G401.6 (cell line): ENCODE data around the gene SCAMP2.
A peak's percentile ranks its signal among the peaks of the same experiment; 100 is the strongest.

ENCODE experiments used
- FAIRE-seq: peaks from 2 replicates; lab custom pipeline; 2012; peaks lifted over from hg19 to GRCh38; lab: Jason Lieb, UNC

SCAMP2 gene

DNA sequence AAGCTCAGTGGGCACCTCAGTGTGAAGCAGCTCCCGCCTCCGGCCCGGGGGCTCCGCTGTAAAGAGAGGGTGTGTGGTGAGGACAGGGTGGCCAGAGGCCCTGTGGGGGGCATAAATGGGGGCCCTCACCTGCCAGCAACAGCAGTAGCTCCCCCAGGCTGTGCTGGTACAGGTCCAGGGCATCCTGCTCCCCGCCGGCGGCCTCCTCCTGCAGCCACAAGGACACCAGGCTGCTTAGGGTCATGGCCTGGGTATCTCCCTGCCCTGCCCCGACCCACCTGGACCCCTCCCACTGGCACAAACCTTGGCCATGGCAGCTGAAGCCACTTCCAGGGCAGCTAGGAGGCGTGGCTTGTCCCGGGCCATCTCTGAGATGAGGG is 35.0 kb downstream of the SCAMP2 start:
- no peak for FAIRE-seq

DNA sequence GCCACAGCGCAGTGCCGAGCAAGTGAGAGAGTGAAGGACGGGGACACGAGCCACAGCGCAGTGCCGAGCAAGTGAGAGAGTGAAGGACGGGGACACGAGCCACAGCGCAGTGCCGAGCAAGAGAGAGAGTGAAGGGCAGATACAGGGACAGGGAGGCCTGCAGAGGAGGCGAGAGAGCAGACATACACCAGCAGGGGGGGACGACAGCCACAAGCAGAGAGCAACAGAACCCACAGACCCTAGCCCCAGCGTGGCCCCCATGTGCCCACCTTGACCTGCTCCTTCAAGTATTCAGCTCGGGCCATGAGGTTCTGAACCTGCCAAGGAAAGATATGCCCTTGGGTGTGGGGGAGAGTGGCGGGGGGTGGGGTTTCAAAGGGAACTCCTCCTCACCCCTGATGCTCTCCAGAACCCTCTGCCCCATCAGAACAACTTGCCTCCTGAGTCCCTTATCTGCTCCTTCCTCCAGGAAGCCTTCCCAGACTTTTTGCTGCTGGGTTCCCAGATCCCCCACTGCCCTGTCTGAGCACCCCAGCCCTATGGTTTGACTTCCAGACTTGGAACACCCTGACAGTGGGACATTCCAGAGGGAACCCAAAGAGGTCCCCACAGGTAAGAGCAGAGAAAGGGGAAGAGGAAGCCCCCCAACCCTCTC is 35.6 kb downstream of the SCAMP2 start:
- FAIRE-seq = no peak

DNA sequence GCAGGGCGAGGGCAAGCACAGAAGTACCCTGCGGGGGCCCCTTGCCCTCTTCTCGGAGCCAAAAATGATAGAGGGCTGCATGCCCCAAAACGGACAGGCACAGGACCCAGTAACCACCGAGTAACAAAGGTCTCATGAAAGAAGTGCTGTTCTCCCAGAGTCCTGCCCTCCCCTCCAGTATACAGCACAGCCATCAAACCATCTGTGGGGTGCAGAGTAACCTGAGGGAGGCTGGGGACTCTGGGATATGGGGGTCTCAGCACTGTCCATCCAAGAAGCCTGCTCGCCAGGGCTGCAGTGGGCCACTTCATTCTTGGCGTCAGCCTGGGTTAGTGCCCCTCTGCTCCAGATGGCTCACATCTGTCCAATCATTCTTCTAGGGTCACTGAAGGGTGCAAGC is 36.3 kb downstream of the SCAMP2 start:
- no peak for FAIRE-seq

DNA sequence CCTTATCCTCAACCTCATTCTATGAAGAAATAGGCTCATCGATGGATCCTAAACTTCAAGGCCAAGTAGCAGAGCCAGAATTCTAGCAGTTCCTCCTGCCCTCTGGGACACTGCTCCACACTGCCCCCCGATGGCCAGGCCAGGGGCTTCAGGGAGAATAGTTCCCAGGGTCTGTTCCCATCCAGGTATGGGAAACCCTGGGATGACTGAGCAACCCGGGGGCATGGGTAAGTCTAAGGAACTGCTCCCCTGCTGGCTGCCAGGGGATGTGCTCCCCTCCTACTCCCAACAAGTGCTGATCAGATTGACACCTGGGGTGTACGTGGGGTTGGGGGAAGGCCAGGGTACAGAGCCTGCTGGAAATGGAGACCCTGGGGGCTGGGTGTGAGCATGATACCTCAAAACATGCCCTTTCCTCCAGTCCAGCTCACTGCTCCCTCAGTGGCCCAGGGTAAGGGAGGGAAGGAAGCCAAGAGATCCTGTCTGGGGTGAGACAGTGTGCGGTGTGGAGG is 37.8 kb downstream of the SCAMP2 start:
- FAIRE-seq = peak; percentile 96

DNA sequence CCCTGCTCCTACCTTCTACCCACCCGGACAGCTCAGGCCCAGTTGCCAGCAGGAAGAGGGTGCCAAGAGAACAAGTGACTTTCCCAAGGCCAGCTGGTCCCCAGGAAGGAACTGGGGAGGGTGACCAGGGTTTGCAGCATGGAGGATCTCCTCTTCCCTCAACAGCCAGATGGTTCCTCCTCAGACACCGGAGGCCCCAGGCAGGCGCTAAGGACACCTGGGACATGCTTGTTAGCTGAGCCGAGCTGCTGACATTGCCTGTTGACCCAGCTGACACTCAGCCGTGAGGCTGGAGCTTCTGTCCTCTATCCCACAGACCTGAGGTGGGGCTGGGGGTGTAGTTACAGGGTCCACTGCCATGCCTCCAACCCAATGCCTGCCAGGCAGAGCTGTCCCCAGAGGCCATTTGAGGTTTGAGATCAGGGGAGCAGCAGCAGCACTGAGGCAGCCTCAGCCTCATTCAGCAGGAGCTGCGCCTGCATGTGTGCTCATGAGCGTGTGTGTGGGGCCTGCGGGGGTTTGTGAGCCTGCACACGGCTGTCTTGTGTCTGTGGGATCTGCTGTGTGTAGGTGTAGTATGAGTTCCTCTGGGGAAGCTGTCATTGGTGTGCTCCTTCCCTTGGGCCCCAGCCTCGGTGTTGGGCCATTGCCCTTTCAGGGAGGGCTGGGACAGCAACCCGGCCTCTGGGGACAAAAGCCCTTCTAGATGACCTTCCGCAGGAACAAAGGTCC is 39.6 kb downstream of the SCAMP2 start:
- no peak for FAIRE-seq

DNA sequence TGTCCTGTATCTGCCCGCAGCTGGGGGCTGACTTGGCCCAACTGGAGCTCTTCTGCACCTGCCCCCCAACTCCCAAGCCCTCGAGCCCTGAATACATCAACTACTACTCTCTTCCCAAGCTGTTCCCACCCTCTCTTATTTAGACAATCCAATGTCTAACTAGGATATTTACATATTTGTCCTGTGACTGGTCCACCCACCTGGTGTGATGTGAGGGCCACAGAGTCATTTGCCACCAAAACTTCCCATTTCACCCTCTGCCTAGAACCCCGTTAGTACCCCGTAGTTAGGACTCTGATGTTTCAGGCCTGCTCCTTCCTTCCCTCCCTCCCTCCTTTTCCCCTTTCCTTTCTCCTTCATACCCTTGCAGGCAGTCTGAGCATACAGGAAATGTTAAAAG is 40.3 kb downstream of the SCAMP2 start:
- FAIRE-seq = no peak

DNA sequence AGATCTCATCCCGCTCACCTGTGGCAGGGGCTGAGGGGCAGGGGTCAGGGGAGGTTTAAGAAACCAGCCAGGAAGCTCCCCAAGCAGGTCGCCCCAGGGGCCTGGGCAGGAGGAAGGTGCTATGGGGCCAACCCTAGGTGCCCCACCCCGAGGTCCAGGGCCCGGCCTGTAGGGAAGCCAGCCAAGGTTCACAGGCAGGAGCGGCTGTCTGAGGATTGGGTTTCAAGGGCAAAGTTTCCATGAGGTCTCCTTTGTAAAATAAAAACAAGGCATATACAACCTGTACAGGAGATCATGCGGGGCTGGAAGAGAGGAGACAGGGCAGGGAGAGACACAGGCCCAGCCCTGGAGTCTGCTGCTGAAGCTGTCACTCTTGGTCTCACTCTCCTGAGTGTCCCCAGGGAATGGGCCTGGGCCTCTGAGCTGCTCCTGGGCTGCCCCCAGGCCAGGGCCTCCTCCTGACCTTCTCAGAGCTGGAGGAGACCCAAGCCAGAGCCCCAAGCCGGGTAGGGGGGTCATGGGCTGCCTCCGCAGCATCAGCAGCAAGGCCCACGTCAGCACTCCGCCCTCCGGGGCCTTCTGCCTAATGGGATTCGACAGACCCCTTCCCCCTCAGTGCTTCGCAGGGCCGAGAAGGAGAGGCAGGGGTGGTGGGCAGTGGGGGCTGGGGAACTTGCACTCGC is 41.2 kb downstream of the SCAMP2 start:
- FAIRE-seq = no peak

DNA sequence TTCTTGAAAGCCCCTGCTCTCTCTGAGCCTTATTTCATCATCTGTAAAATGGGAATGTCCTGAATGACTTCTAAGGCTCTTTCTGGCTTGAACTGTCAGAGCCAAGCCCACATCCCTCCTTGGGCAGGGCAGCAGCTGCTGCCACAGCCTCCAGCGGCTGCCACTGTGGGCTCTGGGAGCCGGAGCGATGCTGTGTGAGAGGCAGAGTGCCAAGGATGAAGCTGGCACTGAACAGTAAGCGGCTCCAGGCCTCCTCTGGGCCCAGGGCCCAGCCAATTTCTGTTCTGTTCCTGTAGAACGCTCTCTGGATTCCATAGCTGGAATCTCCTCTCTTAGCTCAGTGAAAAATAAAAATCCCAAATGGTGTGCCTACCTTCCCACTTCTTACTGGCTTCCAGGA is 42.3 kb downstream of the SCAMP2 start:
- no peak for FAIRE-seq

DNA sequence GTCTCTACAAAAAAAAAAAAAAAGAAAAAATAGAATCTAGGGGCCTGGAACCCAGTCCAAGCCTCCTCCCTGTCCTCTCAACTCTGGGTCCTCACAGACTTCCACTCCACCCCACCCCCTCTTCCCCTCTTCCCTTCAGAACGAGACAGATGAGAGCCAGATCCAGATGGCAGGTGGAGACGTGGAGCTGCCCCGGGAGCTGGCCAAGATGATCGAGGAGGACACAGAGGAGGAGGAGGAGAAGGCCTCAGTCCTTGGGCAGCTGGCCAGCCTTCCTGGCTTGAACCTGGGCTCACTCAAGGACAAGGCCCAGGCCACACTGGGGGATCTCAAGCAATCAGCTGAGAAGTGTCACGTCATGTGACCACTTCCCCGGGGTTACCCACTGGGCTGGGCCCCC is 43.2 kb downstream of the SCAMP2 start:
- no peak for FAIRE-seq

DNA sequence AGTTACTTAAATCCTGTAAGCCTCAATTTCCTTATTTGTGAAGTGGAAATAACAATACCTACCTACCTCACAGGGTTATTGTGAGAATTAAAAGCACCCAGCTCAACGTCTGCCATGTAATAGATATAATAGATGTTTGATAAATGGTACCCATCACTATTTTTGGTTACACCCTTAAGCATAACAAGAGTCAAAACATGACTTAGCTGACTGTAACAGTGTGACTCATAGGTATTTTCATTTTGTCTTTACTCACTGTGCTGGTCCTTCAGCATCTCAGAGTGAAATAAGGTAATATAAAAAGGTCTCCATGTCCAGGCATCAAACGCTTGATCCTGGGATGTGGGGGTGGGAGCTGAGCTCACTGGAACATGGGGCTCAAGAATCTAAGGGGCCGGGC is 43.7 kb downstream of the SCAMP2 start:
- no peak for FAIRE-seq

DNA sequence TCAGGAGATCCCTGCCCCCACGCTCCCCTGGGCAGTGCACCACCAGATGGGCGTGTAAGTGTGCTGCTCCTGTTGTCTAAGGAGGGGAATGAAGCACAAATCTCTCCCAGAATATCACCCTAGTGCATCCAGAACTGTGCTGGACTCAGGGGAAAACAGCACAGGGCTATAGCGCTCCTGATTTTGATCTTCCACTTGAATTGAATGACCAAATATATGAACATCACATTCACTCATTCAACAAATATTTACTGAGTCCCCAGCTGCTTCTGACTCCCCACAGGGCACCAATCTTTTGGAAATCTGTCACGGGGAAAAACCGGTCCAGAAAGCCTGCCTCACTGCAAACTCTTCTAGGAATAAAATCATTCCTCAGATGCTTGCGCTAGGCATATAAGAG is 44.3 kb downstream of the SCAMP2 start:
- no peak for FAIRE-seq

DNA sequence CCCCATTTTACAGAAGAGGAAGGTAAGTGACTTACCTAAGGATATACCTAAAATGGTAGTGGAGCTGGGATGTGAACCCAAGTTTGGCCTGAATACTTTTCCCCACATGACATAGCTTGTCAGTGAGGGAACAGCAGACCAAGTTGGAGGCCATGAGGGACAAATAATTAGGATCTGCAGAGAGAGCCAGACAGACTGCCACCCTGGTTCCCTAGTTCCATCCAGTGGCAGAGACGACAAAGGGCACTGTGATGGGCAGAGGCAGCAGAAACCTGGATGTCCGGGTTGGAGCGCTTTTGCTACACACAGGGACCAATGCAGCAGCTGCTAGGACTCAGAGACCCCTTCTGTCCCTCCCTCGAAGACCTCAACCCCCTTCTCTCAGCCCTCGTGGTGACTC is 45.6 kb downstream of the SCAMP2 start:
- no peak for FAIRE-seq

DNA sequence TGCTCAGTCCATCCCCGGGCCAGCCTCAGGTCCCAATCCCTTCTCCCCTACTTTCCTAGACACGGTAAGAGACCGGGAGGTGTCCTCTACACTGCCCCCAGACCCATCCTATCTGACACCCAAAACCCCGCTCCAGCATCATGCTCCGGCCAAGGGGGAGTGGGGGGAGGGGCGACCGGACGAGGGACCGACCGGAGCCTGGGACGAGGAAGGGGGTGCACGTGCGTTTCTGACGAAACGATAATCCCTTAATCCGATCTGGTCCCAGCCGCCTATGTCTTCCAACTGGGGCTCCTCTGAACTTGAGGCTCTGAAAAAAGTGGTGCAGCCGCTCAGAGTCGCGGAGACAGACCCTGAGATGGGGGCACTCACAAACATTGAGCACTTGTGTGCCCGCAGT is 46.2 kb downstream of the SCAMP2 start:
- no peak for FAIRE-seq

DNA sequence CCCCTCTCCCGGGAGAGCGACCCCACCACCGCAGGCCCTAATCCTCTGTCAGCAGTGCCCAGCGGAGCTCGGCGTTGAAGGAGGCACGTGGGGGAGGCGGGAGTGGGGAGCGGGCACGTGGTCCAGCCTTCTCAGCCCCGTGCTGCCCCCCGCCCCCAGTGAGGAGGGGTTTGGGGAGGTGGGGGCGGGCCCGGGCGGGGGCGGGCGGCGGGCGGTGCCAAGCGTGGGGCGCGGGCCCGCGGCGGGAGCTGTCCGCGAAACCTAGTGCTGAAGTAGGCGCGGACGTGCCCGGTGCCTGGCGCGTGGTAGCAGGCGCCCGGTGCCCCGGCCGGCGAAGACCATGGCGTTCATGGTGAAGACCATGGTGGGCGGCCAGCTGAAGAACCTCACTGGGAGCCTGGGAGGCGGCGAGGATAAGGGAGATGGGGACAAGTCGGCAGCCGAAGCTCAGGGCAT is 46.8 kb downstream of the SCAMP2 start, which contains the start of gene CPLX3:
Gene CPLX3 (plus strand): TSS at position 264 of the 456 bp plus-strand sequence. CDS start 77 bp downstream, at position 341.
- no peak for FAIRE-seq

DNA sequence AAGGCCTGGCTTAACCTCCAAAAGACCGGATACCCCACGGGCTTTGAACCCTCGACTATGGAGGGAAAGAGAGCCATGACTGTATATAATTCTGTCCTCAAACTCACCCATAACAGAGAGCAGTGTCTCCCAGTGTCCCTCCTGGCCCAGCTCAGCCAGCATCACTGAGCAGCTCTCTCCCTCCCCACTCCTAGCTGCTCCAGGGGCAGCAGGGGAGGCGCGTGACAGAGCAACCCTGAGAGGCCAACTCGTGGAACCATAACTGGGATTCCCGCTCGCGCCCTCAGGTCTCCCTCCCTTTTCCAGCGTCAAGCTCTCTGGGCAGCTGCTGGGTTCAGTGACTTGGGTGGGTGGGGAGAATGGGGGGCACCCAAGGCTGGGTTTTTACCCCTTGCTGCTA is 47.3 kb downstream of the SCAMP2 start:
- FAIRE-seq = no peak

DNA sequence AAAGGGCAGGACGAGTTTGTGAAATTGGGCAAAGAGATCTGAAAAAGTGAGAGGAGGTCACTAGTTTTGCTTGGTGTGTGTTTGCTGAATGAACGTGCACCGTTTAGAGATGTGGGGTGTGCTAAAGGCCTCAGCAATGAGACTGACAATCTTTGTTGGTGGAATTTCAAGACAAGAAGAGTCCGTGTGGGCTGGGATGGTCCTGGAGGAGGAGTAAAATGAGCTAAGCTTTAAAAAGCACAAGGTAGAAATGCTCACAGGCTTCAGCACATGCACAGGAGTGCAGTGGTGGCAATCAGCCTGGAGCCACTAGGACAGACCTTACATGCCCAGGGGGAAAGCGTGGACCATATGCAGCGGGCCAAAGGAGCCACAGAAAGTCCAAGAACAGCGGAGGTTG is 48.2 kb downstream of the SCAMP2 start:
- FAIRE-seq = no peak

DNA sequence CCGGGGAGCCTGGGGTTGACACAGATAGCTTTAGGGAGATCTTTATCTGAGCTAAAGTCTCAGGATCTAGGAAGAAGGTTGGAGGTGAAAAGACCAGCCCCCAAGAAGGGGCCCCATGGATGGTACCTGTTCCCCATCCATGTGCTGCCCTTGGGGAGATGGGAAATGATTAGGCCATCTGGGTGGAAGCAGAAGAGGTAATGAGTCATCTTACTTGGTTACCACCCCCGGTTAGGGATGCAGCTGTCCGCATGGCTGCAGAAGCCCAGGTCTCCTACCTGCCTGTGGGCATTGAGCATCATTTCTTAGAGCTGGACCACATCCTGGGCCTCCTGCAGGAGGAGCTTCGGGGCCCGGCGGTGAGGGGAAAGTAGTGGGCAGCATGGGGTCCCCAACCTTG is 49.8 kb downstream of the SCAMP2 start:
- no peak for FAIRE-seq

DNA sequence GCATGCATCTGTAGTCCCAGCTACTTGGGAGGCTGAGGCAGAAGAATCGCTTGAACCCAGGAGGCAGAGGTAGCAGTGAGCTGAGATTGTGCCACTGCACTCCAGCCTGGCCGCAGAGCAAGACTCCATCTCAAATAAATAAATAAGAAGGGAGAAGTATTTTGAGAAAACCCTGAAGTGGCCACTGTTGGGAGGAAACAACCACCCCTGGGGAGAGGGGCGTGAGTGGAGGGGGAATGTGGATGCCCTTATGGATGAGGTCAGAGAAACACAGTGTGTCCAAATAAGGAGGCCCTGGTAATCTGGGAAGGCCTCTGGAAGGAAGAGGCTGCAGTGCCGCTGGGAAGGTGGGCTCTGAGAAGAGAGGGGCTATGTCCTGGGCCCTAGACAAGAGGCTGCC is 50.9 kb downstream of the SCAMP2 start:
- FAIRE-seq = no peak

DNA sequence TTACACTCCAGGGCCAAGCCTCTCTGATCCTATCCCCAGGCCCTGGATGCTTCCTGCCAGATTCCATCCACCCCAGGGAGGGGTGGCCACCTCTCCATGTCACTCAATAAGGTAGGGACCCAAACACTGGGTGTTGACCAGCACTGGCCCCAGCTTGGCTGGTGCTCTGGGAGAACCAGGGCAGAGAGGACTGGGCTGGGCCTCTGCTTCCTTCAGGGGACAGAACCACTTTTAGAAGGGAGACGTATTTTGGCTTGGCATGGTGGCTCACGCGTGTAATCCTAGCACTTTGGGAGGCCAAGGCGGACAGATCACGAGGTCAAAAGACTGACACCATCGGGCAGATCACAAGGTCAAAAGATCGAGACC is 51.4 kb downstream of the SCAMP2 start:
- FAIRE-seq = no peak

DNA sequence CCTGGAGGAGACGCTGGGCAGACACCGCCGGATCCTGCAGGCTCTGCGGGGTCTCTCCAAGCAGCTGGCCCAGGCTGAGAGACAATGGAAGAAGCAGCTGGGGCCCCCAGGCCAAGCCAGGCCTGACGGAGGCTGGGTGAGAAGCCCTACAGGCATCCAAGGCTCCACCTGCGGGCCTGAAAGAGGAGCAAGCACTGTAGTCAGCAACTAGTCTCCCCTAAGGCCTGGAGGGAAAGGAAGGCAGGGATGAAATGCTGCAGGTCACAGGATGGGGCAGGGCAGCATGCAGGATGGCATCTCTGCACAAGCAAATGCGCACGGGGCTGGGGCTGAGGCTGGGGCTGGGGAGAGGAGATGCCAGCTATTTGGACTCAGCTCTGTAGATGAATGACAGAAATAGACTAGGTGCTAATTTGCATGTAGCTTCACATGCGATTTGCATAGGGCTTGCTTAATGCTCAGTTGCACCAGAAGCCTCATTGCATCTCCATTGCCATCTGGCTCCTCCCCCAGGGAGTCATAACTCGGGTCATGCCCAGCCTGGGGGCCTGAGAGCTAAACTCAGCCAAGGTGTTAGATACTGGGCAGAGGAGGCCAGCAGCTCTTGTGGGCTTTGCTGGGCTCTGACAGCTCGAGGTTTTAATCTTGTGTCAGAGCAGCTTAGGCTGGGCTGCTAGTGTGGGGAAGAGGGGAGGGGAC is 51.9 kb downstream of the SCAMP2 start:
- no peak for FAIRE-seq

DNA sequence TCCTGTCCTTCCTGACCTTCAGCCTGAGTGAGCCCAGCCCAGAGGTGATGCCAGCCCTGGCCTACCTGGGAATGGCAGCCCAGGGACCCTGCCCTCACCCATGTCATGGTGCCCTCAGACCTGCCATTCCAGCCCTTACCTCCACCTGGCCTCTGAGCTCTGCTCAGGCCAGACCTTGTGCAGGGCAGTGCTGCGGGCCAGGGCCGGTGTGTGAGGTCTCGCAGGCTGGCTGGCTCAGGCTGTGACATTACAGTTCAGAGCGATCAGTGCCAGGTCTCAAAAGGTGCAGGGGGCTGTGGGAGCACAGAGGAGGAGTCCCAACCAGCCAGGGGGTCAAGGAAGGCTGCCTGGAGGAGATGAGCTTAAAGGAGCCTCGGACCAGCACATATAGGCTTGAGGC is 53.1 kb downstream of the SCAMP2 start:
- no peak for FAIRE-seq

DNA sequence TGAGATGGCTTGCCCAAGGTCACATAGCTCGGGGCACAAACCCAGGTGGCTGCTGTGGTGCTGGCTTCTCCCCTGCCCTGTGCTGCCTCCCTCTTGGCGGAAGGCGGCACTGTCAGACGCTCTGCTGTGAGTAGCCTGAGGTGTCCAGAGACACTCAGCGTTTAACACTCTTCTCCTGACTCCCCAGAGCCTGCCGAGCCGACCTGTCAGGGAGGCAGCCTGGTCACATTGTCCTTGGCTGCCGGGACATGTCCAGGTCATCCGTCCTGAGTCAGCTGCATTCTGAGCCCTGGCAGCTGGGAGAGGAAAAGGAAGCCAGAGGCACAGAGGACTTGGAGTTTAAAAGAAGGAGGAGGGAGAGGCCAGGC is 55.8 kb downstream of the SCAMP2 start:
- no peak for FAIRE-seq
